ENCODE data around the gene SLC7A9.

- TF ChIP-seq CTCF (IDR thresholded peaks at IDR 0.05) (no peak), POLR2AphosphoS5 (IDR thresholded peaks at IDR 0.05) (no peak)
Observed at GRCh38 chr19:32800754-32801153, 68.8 kb downstream of the SLC7A9 start.

All from sigmoid colon (tissue), 4 donors.